Glutamatergic neuron (in vitro differentiated cells): Measurements from ENCODE around the gene PHACTR3. TPM values are rescaled to one million over a fixed set of nuclear protein-coding genes. Genes with fewer than 3 reads are reported as not detected.
A peak's percentile ranks its signal among the peaks of the same experiment; 100 is the strongest.

Source experiments
- DNase-seq: peaks from one replicate; pipeline ENCODE4 v3.0.0; 2022
- H3K27ac Mint-ChIP-seq: one replicate; pipeline ENCODE4 v1.8.0; 2020; ENCODE audit warnings: mild to moderate bottlenecking, mixed read lengths, inconsistent platforms; ENCODE audit not compliant: unreplicated experiment
- H3K27me3 Mint-ChIP-seq: one replicate; pipeline ENCODE4 v1.8.0; 2020; ENCODE audit warnings: mild to moderate bottlenecking, moderate library complexity, mixed read lengths, inconsistent platforms; ENCODE audit not compliant: unreplicated experiment
- H3K36me3 Mint-ChIP-seq: one replicate; pipeline ENCODE4 v1.8.0; 2020; ENCODE audit warnings: mild to moderate bottlenecking, mixed read lengths, inconsistent platforms; ENCODE audit not compliant: unreplicated experiment
- H3K4me1 Mint-ChIP-seq: one replicate; pipeline ENCODE4 v1.8.0; 2020; ENCODE audit warnings: mild to moderate bottlenecking, low read depth, mixed read lengths, inconsistent platforms; ENCODE audit not compliant: unreplicated experiment
- H3K4me3 Mint-ChIP-seq: one replicate; pipeline ENCODE4 v1.8.0; 2020; ENCODE audit warnings: mild to moderate bottlenecking, mixed read lengths, inconsistent platforms; ENCODE audit not compliant: unreplicated experiment
- H3K9me3 Mint-ChIP-seq: one replicate; pipeline ENCODE4 v1.8.0; 2020; ENCODE audit warnings: mild to moderate bottlenecking, moderate library complexity, mixed read lengths, inconsistent platforms; ENCODE audit not compliant: unreplicated experiment
- total RNA-seq: library from RNA; stranded (reverse); fragmentation: NEBNext Ultra II Directional; extraction: Animal tissue kit (Norgen Biotek cat#: 25700); gene quantifications from one replicate; pipeline ENCODE4 v1.2.1, GENCODE V29; 2021; ENCODE audit not compliant: unreplicated experiment
- TF ChIP-seq, protein P1 (sequence below): fragments of 200-600 bp; sonication (generic); IDR thresholded peaks from one replicate; pipeline ENCODE4 v1.5.0; 2021; ENCODE audit not compliant: partially characterized antibody, unreplicated experiment

The PHACTR3 gene
- total RNA-seq, 1 donor from 2014 or later: 37.0 TPM

DNA sequence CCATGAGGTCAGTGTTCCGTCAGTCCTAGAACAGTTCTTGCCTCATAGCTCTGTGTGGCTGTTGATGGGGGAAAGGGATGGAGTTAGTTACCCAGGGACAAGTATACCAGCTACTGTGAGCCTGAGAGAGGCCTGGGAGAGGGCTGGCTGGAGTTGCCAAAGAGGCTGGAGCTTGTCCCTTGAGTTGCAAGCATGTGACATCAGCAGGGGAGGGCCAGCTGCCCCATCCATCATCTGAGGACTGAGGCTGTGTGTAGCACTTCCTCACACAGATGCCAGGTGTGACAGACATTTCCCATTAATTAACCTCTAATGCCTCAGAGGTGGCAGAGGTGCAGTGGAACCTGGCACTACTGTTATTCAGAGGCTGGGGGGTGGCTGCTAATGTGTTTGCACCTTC, 131.6 kb downstream of the PHACTR3 start:
- Mint-ChIP-seq H3K4me1 (peaks cover 4% of the 10 kb centered on the region), H3K36me3 (peaks cover 4% of the 10 kb centered on the region), H3K9me3 (peaks cover 10% of the 10 kb centered on the region), H3K27ac (peak overlapping the region; percentile 78), H3K4me3 (peak overlapping the region; percentile 16), H3K27me3 (peaks cover 11% of the 10 kb centered on the region)
- TF ChIP-seq, protein P1, sequence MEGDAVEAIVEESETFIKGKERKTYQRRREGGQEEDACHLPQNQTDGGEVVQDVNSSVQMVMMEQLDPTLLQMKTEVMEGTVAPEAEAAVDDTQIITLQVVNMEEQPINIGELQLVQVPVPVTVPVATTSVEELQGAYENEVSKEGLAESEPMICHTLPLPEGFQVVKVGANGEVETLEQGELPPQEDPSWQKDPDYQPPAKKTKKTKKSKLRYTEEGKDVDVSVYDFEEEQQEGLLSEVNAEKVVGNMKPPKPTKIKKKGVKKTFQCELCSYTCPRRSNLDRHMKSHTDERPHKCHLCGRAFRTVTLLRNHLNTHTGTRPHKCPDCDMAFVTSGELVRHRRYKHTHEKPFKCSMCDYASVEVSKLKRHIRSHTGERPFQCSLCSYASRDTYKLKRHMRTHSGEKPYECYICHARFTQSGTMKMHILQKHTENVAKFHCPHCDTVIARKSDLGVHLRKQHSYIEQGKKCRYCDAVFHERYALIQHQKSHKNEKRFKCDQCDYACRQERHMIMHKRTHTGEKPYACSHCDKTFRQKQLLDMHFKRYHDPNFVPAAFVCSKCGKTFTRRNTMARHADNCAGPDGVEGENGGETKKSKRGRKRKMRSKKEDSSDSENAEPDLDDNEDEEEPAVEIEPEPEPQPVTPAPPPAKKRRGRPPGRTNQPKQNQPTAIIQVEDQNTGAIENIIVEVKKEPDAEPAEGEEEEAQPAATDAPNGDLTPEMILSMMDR: no peak
- DNase-seq: no peak

DNA sequence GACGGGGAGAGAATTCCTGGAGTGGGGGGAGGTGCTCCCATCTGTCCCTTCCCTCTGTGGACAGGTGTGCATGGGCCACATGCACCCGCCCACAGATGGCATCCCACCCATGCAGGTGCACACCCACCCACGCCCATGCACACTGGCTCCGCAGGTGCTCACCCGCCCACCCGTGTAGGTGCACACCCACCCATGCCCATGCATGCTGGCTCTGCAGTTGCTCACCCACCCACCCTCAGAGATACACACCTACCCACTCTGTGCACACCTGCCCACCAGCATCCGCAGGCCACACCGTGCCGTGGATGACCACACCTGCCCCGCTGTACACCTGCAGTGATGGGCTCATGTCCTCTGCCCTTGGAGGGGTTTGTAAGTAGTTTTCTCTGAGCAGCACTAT, 132.0 kb downstream of the PHACTR3 start:
- H3K4me3 Mint-ChIP-seq: no peak overlapping the region
- peaks cover 10% of the 10 kb centered on the region for H3K9me3 Mint-ChIP-seq
- H3K27me3 Mint-ChIP-seq: peaks cover 11% of the 10 kb centered on the region
- no peak for DNase-seq
- peaks cover 2% of the 10 kb centered on the region for H3K36me3 Mint-ChIP-seq
- H3K27ac Mint-ChIP-seq: no peak overlapping the region
- TF ChIP-seq, protein P1: no peak
- peaks cover 4% of the 10 kb centered on the region for H3K4me1 Mint-ChIP-seq

- TF ChIP-seq, protein P1: no peak
- Mint-ChIP-seq H3K9me3 (peaks cover 10% of the 10 kb centered on the region), H3K27ac (peak overlapping the region; percentile 76)
These were observed 132.8 kb downstream of the PHACTR3 start for GRCh38 chr20:59737073-59737666.

DNA sequence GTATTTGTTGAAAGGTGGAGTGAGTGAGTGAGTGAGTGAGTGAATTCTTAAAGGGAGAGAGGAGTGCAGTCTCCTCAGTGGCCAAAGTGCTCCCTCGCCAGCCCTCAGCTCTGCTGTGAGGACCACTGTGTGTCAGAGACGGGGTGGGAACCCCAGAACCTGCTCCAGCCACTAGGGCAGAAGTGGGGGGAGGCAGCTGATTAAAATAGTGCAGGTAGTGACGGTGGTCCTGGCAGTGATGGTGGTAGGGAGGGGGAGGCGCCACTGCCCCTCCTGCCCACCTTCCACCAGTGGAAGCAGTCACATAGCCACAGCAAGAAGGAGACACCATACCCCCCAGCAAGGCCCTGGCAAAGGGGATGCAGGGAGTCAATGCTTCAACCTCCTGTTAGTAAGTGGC, 133.5 kb downstream of the PHACTR3 start:
- TF ChIP-seq, protein P1: no peak
- no peaks in the 10 kb centered on the region for H3K36me3 Mint-ChIP-seq
- H3K4me1 Mint-ChIP-seq: peaks cover 4% of the 10 kb centered on the region
- peaks cover 10% of the 10 kb centered on the region for H3K9me3 Mint-ChIP-seq
- no peak overlapping the region for H3K4me3 Mint-ChIP-seq
- peaks cover 15% of the 10 kb centered on the region for H3K27me3 Mint-ChIP-seq
- H3K27ac Mint-ChIP-seq: no peak overlapping the region
- no peak for DNase-seq

More at GRCh38 chr20:59737073-59737666, 132.8 kb downstream of the PHACTR3 start:
- Mint-ChIP-seq H3K36me3 (no peaks in the 10 kb centered on the region), H3K4me1 (peaks cover 4% of the 10 kb centered on the region), H3K4me3 (no peak overlapping the region), H3K27me3 (peaks cover 11% of the 10 kb centered on the region)
- no peak for DNase-seq

DNA sequence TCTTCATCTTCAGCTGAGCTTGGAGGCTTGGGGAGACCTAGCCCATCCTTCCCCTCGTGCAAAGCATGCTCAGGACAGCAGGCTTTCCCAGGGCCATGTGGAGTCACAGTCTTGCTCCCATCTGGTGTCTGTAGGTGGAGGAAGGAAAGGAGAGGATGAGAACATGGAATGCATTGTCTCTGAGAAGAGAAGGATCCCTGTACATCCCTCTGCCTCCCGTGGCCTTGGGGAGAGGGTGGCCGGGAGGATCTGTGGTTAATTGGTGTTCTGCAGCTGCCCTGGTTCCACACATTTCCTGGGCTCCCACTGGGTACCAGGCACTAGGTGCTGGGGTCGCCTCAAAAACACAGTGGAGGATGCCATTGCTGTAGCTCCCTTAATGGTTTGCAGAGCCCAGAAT, 134.5 kb downstream of the PHACTR3 start:
- H3K36me3 Mint-ChIP-seq: no peaks in the 10 kb centered on the region
- H3K27ac Mint-ChIP-seq: no peak overlapping the region
- no peak for DNase-seq
- TF ChIP-seq, protein P1: no peak
- H3K4me1 Mint-ChIP-seq: peaks cover 4% of the 10 kb centered on the region
- no peak overlapping the region for H3K4me3 Mint-ChIP-seq
- H3K27me3 Mint-ChIP-seq: peaks cover 15% of the 10 kb centered on the region
- H3K9me3 Mint-ChIP-seq: peaks cover 10% of the 10 kb centered on the region
